GM12878 (cell line): Measurements from ENCODE around the gene NXPE2. TPM values are rescaled to one million over a fixed set of nuclear protein-coding genes. Genes with fewer than 3 reads are reported as not detected.

Source experiments
- ATAC-seq: fragments of 200-7000 bp; cut with Tn5 transposase; 3 replicates; pipeline ENCODE4 v1.9.1; 2020; ENCODE audit warnings: mild to moderate bottlenecking, moderate library complexity
- BruUV-seq: library from RNA; stranded (reverse); fragments of 400-500 nt; replicated peaks from 2 replicates; lab custom pipeline; 2021; lab: Mats Ljungman, UMichigan
- CTCF ChIA-PET: fragments of 300-600 bp; sonication (Branson Sonifier 250); formaldehyde crosslinking; extraction: SDS; loops from one replicate; lab custom pipeline; 2021; ENCODE audit warnings: inconsistent platforms; lab: Yijun Ruan, JAX
- POLR2A ChIA-PET: fragments of 350-600 bp; formaldehyde crosslinking; extraction: SDS; loops from one replicate; lab custom pipeline; 2021; ENCODE audit warnings: inconsistent platforms; lab: Charles Lee
- RAD21 ChIA-PET: fragments of 300-600 bp; sonication (Branson Sonifier 250); formaldehyde crosslinking; loops from one replicate; lab custom pipeline; 2023; ENCODE audit warnings: antibody characterized with exemption; ENCODE audit not compliant: unreplicated experiment; lab: Charles Lee
- SMC1A ChIA-PET: fragments of 300-600 bp; sonication (Branson Sonifier 250); formaldehyde crosslinking; loops from one replicate; lab custom pipeline; 2023; ENCODE audit not compliant: unreplicated experiment, uncharacterized antibody; lab: Charles Lee
- DNase-seq: peaks from one replicate; pipeline ENCODE4 v3.0.0-alpha.2; 2011; ENCODE audit warnings: low read depth, low spot score
- FAIRE-seq: peaks from 3 replicates; lab custom pipeline; 2011; peaks lifted over from hg19 to GRCh38; lab: Jason Lieb, UNC
- H2AFZ ChIP-seq: 2 replicates; pipeline ENCODE4 v1.6.0; 2011; ENCODE audit warnings: low read depth, low read length, control low read depth; ENCODE audit not compliant: control insufficient read depth
- H3K27ac ChIP-seq: 2 replicates; pipeline ENCODE4 v1.5.1; 2011; ENCODE audit warnings: control low read depth; ENCODE audit not compliant: control insufficient read depth, insufficient read depth
- H3K27me3 ChIP-seq, 2 experiments: replicated peaks in 1 of 2; 2 replicates each; pipeline versions ENCODE4 v1.6.0 to v1.6.1; 2011; ENCODE audit warnings: low read length in 1 of 2; ENCODE audit not compliant: control insufficient read depth in 2 of 2, insufficient read depth in 2 of 2
- H3K36me3 ChIP-seq, 2 experiments: 2 replicates each; pipeline ENCODE4 v1.5.1; 2011; ENCODE audit warnings: low read length in 1 of 2; ENCODE audit not compliant: control insufficient read depth in 2 of 2, insufficient read depth in 2 of 2
- H3K4me1 ChIP-seq: 2 replicates; pipeline ENCODE4 v1.6.1; 2011; ENCODE audit warnings: mild to moderate bottlenecking, low read length, moderate library complexity, mixed read lengths; ENCODE audit not compliant: control insufficient read depth, insufficient read depth
- H3K4me2 ChIP-seq: 2 replicates; pipeline ENCODE4 v1.6.0; 2011; ENCODE audit warnings: control low read depth; ENCODE audit not compliant: control insufficient read depth, insufficient read depth
- H3K4me3 ChIP-seq: fragments of 200-600 bp; sonication (generic); 2 replicates; pipeline ENCODE4 v1.5.1; 2016
- H3K79me2 ChIP-seq: 2 replicates; pipeline ENCODE4 v1.6.0; 2011; ENCODE audit warnings: low read length; ENCODE audit not compliant: control insufficient read depth, insufficient read depth
- H3K9ac ChIP-seq: 2 replicates; pipeline ENCODE4 v1.8.0; 2011; ENCODE audit warnings: low read length, control low read depth, mixed read lengths; ENCODE audit not compliant: control insufficient read depth, insufficient read depth
- H3K9me3 ChIP-seq: replicated peaks from 3 replicates; pipeline ENCODE4 v1.5.1; 2011; ENCODE audit warnings: mild to moderate bottlenecking, low read length; ENCODE audit not compliant: control insufficient read depth, insufficient read depth
- H4K20me1 ChIP-seq: 2 replicates; pipeline ENCODE4 v1.6.0; 2011; ENCODE audit not compliant: control insufficient read depth, insufficient read depth
- ASH2L ChIP-seq: fragments of 300-600, 200-600 bp; sonication (generic); IDR thresholded peaks from 2 replicates; pipeline ENCODE4 v1.6.1; 2017; ENCODE audit warnings: low read depth, mild to moderate bottlenecking, borderline replicate concordance
- BCL11A ChIP-seq: IDR thresholded peaks from 2 replicates; pipeline ENCODE4 v1.6.1; 2011; ENCODE audit warnings: low read depth, low read length
- CBFB ChIP-seq: IDR thresholded peaks from 2 replicates; pipeline ENCODE4 v1.6.1; 2016; ENCODE audit warnings: antibody characterized with exemption, low read depth
- CREM ChIP-seq: IDR thresholded peaks from 2 replicates; pipeline ENCODE4 v1.6.1; 2014; ENCODE audit warnings: antibody characterized with exemption, low read depth
- CTCF ChIP-seq, 3 experiments: IDR thresholded peaks in 2 of 3; conservative IDR thresholded peaks in 1 of 3; 2 replicates each; pipeline ENCODE4 v1.5.1; 2011; ENCODE audit warnings: low read depth in 3 of 3, low read length in 3 of 3, mild to moderate bottlenecking in 3 of 3, control low read depth in 2 of 3, moderate library complexity in 2 of 3, inconsistent platforms in 1 of 3, mixed read lengths in 1 of 3; ENCODE audit not compliant: control insufficient read depth in 2 of 3, insufficient read depth in 1 of 3; ENCODE audit errors: extremely low read depth in 1 of 3
- ETV6 ChIP-seq, 2 experiments: fragments of 450-650 bp in 1 of 2; IDR thresholded peaks in 1 of 2; conservative IDR thresholded peaks in 1 of 2; 2 replicates each; pipeline ENCODE4 v1.6.1; 2014; ENCODE audit warnings: antibody characterized with exemption in 1 of 2, borderline replicate concordance in 1 of 2, low read depth in 1 of 2, mild to moderate bottlenecking in 1 of 2, moderate library complexity in 1 of 2
- MEF2A ChIP-seq: IDR thresholded peaks from 2 replicates; pipeline ENCODE4 v1.6.1; 2011; ENCODE audit warnings: low read depth, mild to moderate bottlenecking, low read length, moderate library complexity; ENCODE audit not compliant: insufficient read depth
- MEF2B ChIP-seq: fragments of 450-650 bp; IDR thresholded peaks from 2 replicates; pipeline ENCODE4 v1.6.1; 2018; ENCODE audit warnings: mild to moderate bottlenecking, moderate library complexity; ENCODE audit not compliant: partially characterized antibody, poor library complexity, severe bottlenecking
- NFIC ChIP-seq: IDR thresholded peaks from 2 replicates; pipeline ENCODE4 v1.6.1; 2012; ENCODE audit warnings: low read depth, mild to moderate bottlenecking, inconsistent platforms, low read length, moderate library complexity
- RBBP5 ChIP-seq: fragments of 200-600 bp; sonication (generic); conservative IDR thresholded peaks from 2 replicates; pipeline ENCODE4 v1.6.1; 2016
- REST ChIP-seq: IDR thresholded peaks from 2 replicates; pipeline ENCODE4 v1.6.1; 2012; ENCODE audit warnings: mild to moderate bottlenecking, low read depth, low read length
- SIN3A ChIP-seq: IDR thresholded peaks from 2 replicates; pipeline ENCODE4 v1.6.1; 2012; ENCODE audit warnings: low read depth, low read length, improper control_type of control experiment
- TAF1 ChIP-seq: IDR thresholded peaks from 2 replicates; pipeline ENCODE4 v1.6.1; 2011; ENCODE audit warnings: mild to moderate bottlenecking, low read depth, low read length, borderline replicate concordance
- YY1 ChIP-seq: IDR thresholded peaks from 2 replicates; pipeline ENCODE4 v1.6.1; 2011; ENCODE audit warnings: low read depth, mild to moderate bottlenecking, low read length
- WGBS: methylation state at CpG from one replicate; pipeline ENCODE4 v1.1.6; 2016; ENCODE audit warnings: low lambda C conversion rate; ENCODE audit not compliant: insufficient replicate concordance, insufficient coverage; ENCODE audit errors: missing lambda C conversion rate; 5-methylcytosine and 5-hydroxymethylcytosine counted together
- in situ Hi-C: fragments of 300-500 bp; cut with MboI; formaldehyde crosslinking; loops from 9 replicates; pipeline ENCODE4 v1.14.3; 2018; ENCODE audit warnings: mixed read lengths
- intact Hi-C: fragments of 100-400 bp; cut with micrococcal nuclease; formaldehyde crosslinking; loops from one replicate; pipeline ENCODE4 v1.14.2; 2022; ENCODE audit not compliant: unreplicated experiment
- polyA plus RNA-seq, 11 experiments: library from polyadenylated mRNA; depleted of rRNA in 4 of 11; unstranded in 6 of 11; stranded (reverse) in 5 of 11; fragments of >200 nt; fragmentation: Nextera tagmentation in 4 of 11; fragmentation: Illumina TruSeq in 1 of 11; extraction: Ambion mirVana in 4 of 11; extraction: Trizol in 1 of 11; gene quantifications; 1 replicate in 1 of 11; 2 replicates in 10 of 11; pipeline versions ENCODE4 v1.2.1 to v1.2.3, GENCODE V29; 2011 to 2016; ENCODE audit warnings: inconsistent platforms in 2 of 11, missing spikeins in 2 of 11, low read depth in 1 of 11
- total RNA-seq, 4 experiments: library from RNA; depleted of rRNA in 3 of 4; stranded (reverse); fragments of >200 nt in 3 of 4; fragmentation: Illumina TruSeq in 1 of 4; extraction: Trizol in 1 of 4; gene quantifications; 2 replicates each; pipeline versions ENCODE4 v1.2.1 to v1.2.3, GENCODE V29; 2013 to 2021

The NXPE2 gene
- total and polyA plus RNA-seq, 10 of the 15 experiments (the other 5 are each of a cell fraction or from before 2014, with no cell fraction given): not detected

GRCh38 chr11:114683007-114683406, 4.7 kb downstream of the NXPE2 start:
- H3K4me2 ChIP-seq: no peak overlapping the region
- FAIRE-seq (no peak), ATAC-seq (no peak), DNase-seq (no peak)
- H3K27me3 ChIP-seq: no peaks in the 10 kb centered on the region
- H4K20me1 ChIP-seq: no peaks in the 10 kb centered on the region
- H3K4me1 ChIP-seq: no peaks in the 10 kb centered on the region
- ChIA-PET SMC1A (no interaction called here), RAD21 (no interaction called here), CTCF (no interaction called here), POLR2A (no interaction called here)
- no peaks in the 10 kb centered on the region for H3K36me3 ChIP-seq
- H3K4me3 ChIP-seq: no peak overlapping the region
- no peak overlapping the region for H3K27ac ChIP-seq
- intact Hi-C loops (no loop called here), in situ Hi-C loops (no loop called here)
- peaks cover 3% of the 10 kb centered on the region; the same call in 1 of the 3 replicates for H3K9me3 ChIP-seq
- no peak overlapping the region for H3K9ac ChIP-seq
- no peaks in the 10 kb centered on the region for H3K79me2 ChIP-seq
- 71% methylated on average over 1 of the region's 1 CpG for WGBS
- TF ChIP-seq YY1 (no peak), ETV6 (conservative IDR thresholded peaks at IDR 0.05 in 1 of 2, IDR thresholded peaks at IDR 0.05 in 1 of 2; ENCODE audit: borderline replicate concordance in 1 of 2, low read depth in 1 of 2) (no peak), ASH2L (no peak), MEF2A (no peak), CBFB (no peak), NFIC (no peak), CTCF (IDR thresholded peaks at IDR 0.05 in 2 of 3, conservative IDR thresholded peaks at IDR 0.05 in 1 of 3; ENCODE audit: control insufficient read depth in 2 of 3, extremely low read depth in 1 of 3, insufficient read depth in 1 of 3, low read depth in 3 of 3, low read length in 3 of 3) (no peak), BCL11A (no peak), CREM (no peak), RBBP5 (no peak), MEF2B (no peak), REST (no peak), SIN3A (no peak), TAF1 (no peak)
- TF ChIP-seq, all 136 proteins: peak for 0
- BruUV-seq: no TSS peak
- no peak overlapping the region for H2AFZ ChIP-seq
